GM19035 (cell line): ENCODE data around the gene LILRB5.
"Not testable (repeated sequence)": the region's sequence is repeated elsewhere in the genome, so short reads cannot be mapped to it uniquely, and the experiment has no call there.

Source experiments
- ATAC-seq: cut with Tn5 transposase; IDR thresholded peaks from one replicate; pipeline ENCODE4 v1.9.1; 2021; ENCODE audit not compliant: unreplicated experiment

Gene LILRB5

DNA sequence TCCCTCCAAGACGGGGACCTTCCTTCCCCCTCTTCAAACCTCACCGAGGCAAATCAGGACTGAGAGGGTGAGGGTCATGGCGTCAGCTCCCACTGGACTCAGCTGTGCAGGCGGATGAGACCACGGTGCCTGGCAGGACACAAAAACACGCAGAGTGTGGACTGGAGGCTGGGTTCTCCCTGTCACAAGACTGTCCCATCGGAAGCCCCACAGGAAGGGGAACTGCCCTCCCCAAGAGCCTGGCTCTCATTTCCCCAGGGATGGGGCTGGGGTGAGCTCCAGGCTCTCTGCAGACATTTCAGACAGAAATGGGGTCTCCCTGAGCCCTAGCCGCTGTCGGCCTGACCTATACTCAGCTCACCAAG is at the start of gene LILRB5:
Gene LILRB5, minus strand, starts transcription at position 158 of the 365 bp plus-strand sequence. Its CDS starts 80 bp downstream, at position 78.
- no peak for ATAC-seq

GRCh38 chr19:54305141-54305540 is 48.1 kb upstream of the LILRB5 start:
- ATAC-seq, result no peak

- ATAC-seq, result no peak
These were observed 45.2 kb upstream of the LILRB5 start for GRCh38 chr19:54302257-54302656.

DNA sequence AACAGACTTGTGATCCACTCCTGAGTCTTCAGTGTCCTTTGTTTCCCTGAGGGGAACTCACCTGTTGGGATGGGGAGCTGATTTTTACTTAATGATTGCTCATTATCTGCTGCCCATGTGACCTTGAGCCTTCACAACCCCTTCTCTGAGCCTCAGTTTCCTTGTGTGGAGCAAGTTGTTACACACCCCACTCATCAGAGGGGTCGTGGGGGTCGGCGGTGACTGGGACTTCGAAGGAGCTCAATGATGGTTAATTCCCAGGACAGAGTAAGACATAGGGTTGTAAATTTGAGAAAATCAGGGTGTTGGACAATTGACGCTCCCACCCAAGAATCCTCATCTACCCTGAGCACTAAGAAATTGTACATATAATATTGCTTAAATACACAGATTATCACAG is 42.4 kb upstream of the LILRB5 start:
- no peak for ATAC-seq

- ATAC-seq, result no peak
These were observed 42.0 kb upstream of the LILRB5 start for GRCh38 chr19:54299126-54299498.

DNA sequence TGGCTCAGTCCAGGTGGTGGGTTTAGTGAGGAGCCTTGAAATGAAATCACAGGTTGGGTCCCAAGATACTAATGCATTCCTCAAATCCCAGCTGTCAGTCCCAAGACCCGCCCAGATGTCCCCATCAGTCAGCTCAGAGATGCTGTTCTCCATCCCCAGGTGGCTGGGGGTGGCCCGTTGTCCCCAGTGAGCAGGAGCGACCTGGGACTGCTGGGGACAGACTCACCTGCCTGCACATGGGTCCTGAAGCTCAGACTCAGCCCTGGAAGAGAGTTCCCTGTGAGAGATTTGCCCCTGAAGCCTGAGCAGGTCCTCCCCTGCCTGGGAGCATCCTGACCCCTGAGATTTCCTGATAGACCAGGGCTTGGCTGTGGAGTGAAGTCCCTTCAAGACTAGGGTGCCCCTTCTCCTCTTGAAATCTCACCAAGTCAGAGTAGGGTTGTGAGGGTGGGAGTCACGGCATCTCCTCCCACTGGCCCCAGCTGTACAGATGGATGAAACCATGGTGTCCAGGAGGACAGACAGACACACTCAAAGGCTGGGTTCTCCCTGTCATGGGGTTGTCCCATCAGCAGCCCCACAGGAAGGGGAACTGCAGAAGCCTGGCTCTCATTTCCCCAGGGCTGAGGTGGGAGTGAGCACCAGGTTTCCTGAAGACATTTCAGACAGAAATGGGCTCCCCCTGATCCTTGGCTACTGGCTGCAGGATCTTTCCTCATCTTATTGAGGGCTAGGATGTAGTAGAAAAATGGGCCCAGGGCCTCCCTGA is 41.5 kb upstream of the LILRB5 start:
- no peak for ATAC-seq

DNA sequence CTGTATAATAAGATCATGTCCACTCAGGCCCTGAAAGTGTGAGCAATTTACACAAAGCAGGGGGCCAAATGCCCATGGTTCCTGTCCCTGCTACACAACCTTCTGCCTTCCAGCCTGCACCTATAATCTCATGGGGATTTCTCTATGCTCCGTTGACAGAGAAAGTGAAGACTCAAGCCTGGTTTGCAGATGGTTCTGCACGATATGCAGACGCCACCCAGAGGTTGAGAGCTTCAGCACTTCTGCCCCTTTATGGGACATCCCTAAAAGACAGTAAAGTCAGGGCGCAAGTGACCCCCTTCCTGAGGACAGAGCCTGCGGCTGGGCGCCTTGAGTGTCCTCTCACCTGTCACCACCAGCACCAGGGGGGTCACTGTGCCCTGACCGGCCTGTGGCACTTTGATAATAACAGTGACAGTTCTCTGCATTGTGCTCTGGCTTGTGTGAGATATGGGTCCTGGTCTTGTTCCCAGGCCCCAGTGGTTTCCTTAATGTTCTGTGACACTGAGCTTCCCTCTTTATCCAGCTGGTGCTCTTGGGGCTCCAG is 40.8 kb upstream of the LILRB5 start:
- no peak for ATAC-seq

DNA sequence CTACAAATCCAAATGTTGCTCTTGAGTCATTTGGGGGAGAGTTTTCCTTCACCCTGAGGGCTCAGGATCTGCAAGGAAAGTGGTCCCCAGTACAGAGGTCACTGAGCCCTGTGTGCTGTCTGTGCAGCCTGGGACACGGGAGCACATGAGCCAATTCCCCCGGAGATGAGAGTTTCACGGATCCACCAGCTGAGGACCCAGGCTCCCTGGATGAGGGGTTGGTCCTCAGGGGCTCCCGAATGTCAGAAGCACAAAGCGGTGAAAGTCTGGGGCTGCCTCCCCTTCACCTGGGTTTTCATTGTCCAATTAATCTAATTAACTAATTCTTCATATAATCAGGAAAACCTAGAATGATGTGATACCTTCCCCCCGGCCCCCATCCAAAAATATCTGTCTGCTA is 37.5 kb upstream of the LILRB5 start:
- ATAC-seq, result no peak

GRCh38 chr19:54289160-54289559 is 32.1 kb upstream of the LILRB5 start:
- ATAC-seq, result not testable (repeated sequence)

- ATAC-seq, result no peak
These were observed 30.4 kb upstream of the LILRB5 start for GRCh38 chr19:54287456-54287855.

- not testable (repeated sequence) for ATAC-seq
These were observed 29.2 kb upstream of the LILRB5 start for GRCh38 chr19:54286283-54286682.

GRCh38 chr19:54285427-54286056 is 28.5 kb upstream of the LILRB5 start:
- not testable (repeated sequence) for ATAC-seq

GRCh38 chr19:54282686-54283470 is 25.8 kb upstream of the LILRB5 start:
- ATAC-seq, result no peak

DNA sequence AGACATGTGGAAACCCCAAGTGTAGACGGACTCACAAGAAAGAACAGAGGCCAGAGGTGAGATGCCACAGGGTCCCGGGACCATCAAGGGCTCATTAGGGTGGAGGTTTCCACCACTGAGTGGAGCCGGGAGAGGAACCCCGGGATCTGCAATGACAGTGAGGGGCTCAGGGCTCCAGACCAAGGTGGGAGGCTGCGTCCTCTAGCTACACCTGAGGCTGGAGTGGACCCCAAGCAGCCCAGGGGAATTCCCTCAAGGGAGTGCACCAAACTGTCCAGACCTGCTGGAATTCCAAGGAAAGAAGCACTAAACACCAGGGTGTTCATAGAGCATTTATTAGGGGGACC is 24.6 kb upstream of the LILRB5 start:
- ATAC-seq, result not testable (repeated sequence)

- ATAC-seq, result no peak
These were observed 24.1 kb upstream of the LILRB5 start, which contains the start of gene LILRB2 for GRCh38 chr19:54281007-54281728. TSS of gene LILRB2 (minus strand) at chr19:54281110. CDS start at chr19:54280496, 614 bp downstream.

- ATAC-seq, result not testable (repeated sequence)
These were observed 23.4 kb upstream of the LILRB5 start for GRCh38 chr19:54280441-54280840.

DNA sequence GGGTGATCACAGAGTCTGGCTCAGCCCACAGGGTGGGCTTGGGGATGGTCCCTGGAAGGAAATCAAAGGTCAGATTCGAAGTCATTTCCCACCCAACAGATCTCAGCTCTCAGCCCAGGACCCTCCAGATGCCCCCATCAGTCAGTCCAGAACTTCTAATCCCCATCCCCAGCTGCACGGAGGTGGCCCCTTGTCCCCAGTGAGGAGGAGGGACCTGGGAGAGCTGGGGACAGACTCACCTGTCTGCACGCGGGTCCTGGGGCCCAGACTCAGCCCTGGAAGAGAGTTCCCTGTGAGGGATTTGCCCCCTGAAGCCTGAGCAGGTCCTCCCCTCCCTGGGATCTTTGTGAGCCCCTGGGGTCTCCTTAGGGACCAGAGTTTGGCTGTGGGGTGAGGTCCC is 23.0 kb upstream of the LILRB5 start:
- not testable (repeated sequence) for ATAC-seq

DNA sequence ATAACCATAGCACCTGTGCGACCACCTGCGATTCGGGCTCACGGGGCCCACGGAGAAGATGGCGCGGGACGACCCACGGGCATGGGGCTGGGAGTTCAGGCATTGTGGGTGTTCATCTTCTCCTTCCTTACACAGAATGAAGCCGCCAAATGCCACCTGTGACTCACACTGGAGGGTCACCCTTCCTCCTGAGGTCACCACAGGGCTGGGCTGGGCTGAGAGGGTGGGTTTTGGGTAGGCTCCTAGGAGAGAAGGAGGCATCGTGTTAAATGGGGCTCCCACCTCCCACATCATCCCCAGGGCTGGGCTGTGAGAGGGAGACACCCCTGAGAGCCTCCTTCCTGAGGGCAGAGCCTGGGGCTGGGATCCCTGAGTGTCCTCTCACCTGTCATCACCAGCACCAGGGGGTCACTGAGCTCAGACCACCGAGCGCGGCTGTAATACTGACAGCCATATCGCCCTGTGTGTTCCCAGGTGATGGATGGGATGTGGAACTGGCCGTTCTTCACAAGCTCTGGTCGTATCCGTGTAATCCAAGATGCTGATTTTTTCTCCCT is 22.4 kb upstream of the LILRB5 start:
- ATAC-seq, result no peak

- not testable (repeated sequence) for ATAC-seq
These were observed 21.6 kb upstream of the LILRB5 start for GRCh38 chr19:54278571-54279195.

DNA sequence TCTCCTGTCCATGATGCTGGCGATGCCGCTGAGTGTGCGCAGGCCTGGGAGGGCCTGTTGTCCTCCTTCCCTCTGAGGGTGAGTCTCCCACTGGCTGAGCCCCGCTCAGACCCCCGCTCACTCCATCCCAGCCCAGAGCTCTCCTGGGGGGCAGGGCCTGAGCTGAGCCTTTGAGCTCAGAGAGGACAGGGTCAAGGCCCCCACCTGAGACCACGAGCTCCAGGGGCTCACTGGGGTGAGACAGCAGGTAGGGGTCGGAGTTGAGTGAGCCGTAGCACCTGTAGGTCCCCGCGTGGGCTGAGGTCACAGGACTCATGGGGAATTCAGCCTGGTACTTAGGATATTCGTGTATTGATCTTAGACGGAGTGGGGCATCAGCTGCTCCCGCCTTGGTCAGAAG is 21.0 kb upstream of the LILRB5 start:
- ATAC-seq, result not testable (repeated sequence)
